Activated T-cell treated with anti-CD3 and anti-CD28 coated beads, Interleukin-2, amount 50 U/mL, for 4 hours (primary cell): ENCODE results near the gene FPR3. TPM values are rescaled to one million over a fixed set of nuclear protein-coding genes. Genes with fewer than 3 reads are reported as not detected.
"Not testable (repeated sequence)": the region's sequence is repeated elsewhere in the genome, so short reads cannot be mapped to it uniquely, and the experiment has no call there.

Source experiments
- ATAC-seq, 2 donors: fragments of 200-7000 bp; cut with Tn5 transposase; one replicate each; pipeline ENCODE4 v1.10.0; 2021
- DNase-seq: peaks from one replicate; pipeline ENCODE4 v3.0.0-alpha.2; 2020
- H3K27me3 Mint-ChIP-seq: one replicate; pipeline ENCODE4 v1.8.0; 2021; ENCODE audit warnings: low read depth, mixed read lengths
- H3K36me3 Mint-ChIP-seq: one replicate; pipeline ENCODE4 v1.8.0; 2022; ENCODE audit warnings: mixed read lengths; ENCODE audit not compliant: insufficient read depth
- H3K4me1 Mint-ChIP-seq: one replicate; pipeline ENCODE4 v1.8.0; 2021; ENCODE audit warnings: low read depth, mixed read lengths
- H3K4me3 Mint-ChIP-seq: one replicate; pipeline ENCODE4 v1.8.0; 2021; ENCODE audit warnings: mild to moderate bottlenecking, moderate library complexity, mixed read lengths
- H3K9me3 Mint-ChIP-seq: one replicate; pipeline ENCODE4 v1.8.0; 2021; ENCODE audit warnings: mixed read lengths
- total RNA-seq, 3 donors: library from RNA; stranded (reverse); gene quantifications; one replicate each; pipeline ENCODE4 v1.2.1, GENCODE V29; 2021

FPR3 gene
- total RNA-seq, 3 donors from 2014 or later: not detected

DNA sequence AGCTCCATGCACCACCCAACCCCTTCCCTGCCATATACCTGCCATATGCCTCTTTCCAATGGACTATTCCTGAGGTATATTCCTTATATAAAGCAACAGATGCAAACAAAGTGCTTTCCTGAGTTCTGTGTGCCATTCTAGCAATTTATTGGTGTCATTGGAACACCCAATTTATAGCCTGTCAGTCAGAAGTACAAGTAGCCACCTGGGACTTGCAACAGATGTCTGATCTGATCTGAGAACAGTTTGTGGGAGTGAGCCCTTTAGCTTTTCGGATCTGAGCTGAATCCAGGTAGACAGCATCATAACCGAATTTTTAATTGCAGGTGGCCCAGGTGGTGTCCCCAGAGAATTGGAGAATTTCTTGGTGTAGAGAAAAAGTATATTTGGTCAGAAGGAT lies 963 bp upstream of the FPR3 start:
- Mint-ChIP-seq H3K9me3 (peaks cover 16% of the 10 kb centered on the region), H3K4me1 (no peaks in the 10 kb centered on the region), H3K4me3 (no peak overlapping the region), H3K27me3 (no peaks in the 10 kb centered on the region), H3K36me3 (no peaks in the 10 kb centered on the region)
- DNase-seq: no peak
- no peak for ATAC-seq

DNA sequence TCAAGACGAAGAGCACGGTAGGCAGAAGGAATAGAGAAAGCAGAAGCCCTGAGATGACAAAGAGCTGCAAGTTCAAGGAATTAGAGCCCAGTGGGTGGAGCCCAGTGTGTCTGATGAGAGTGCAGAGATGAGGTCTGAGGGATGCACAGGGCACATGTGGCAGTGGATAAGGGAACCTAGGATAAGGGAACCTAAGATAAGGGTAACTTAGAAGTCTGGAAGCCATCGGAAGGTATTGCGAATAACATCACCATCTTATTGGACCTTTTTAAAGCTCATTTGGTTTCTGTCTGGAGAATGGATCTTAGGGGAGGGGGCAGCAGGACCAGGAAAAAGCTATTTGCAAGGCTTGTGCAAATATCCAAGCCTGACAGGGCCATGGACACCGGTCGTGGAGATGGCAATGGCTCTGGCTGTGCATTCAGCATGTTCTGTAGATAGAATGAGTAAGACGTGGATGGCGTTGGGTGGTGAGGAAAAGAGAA lies 1.3 kb downstream of the FPR3 start:
- peaks cover 15% of the 10 kb centered on the region for H3K9me3 Mint-ChIP-seq
- no peak for ATAC-seq

DNA sequence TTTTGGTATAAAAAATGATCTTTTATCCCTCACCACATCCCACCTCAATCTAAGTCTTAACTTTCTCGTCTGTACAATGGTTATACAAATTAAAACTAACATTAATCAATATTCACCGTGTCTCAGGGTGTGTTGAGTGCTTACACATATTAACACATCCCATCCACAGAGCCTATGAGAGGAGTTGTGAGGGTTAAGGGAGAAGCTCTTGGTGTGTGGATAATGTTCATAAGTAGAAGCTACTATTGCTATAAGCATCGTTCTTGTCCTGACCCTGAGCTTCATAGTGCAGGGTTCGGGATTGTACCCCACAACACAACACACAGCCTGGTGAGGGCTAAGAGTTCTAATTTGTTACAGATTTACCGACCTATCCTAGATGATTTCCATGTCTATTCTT lies 2.5 kb downstream of the FPR3 start:
- H3K9me3 Mint-ChIP-seq: peaks cover 15% of the 10 kb centered on the region
- no peaks in the 10 kb centered on the region for H3K27me3 Mint-ChIP-seq
- no peak for DNase-seq
- no peak overlapping the region for H3K4me3 Mint-ChIP-seq
- no peaks in the 10 kb centered on the region for H3K4me1 Mint-ChIP-seq
- ATAC-seq: no peak
- no peaks in the 10 kb centered on the region for H3K36me3 Mint-ChIP-seq

More for the DNA sequence above, 1.3 kb downstream of the FPR3 start:
- Mint-ChIP-seq H3K27me3 (no peaks in the 10 kb centered on the region), H3K4me1 (no peaks in the 10 kb centered on the region), H3K4me3 (no peak overlapping the region), H3K36me3 (no peaks in the 10 kb centered on the region)
- no peak for DNase-seq

DNA sequence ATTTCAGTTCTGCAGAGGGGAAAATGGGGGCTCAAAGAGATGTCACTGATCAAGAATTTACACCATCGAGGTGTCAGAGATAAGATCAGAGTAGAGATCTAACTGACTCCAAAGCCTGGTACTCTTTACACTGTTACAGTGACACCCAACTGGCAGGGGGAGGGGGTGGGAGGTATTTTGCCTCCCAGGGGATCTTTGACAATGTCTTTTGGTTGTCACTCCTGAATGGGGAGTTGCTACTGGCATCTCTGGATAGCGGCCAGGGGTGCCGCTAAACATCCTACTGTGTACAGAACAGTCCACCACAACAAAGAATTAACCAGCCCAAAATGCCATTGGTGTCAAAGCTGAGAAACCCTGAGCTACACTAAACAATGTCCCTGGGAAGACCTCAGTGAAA lies 3.1 kb downstream of the FPR3 start:
- Mint-ChIP-seq H3K4me1 (no peaks in the 10 kb centered on the region), H3K36me3 (no peaks in the 10 kb centered on the region), H3K9me3 (peaks cover 13% of the 10 kb centered on the region), H3K4me3 (no peak overlapping the region), H3K27me3 (no peaks in the 10 kb centered on the region)
- ATAC-seq: no peak
- no peak for DNase-seq

DNA sequence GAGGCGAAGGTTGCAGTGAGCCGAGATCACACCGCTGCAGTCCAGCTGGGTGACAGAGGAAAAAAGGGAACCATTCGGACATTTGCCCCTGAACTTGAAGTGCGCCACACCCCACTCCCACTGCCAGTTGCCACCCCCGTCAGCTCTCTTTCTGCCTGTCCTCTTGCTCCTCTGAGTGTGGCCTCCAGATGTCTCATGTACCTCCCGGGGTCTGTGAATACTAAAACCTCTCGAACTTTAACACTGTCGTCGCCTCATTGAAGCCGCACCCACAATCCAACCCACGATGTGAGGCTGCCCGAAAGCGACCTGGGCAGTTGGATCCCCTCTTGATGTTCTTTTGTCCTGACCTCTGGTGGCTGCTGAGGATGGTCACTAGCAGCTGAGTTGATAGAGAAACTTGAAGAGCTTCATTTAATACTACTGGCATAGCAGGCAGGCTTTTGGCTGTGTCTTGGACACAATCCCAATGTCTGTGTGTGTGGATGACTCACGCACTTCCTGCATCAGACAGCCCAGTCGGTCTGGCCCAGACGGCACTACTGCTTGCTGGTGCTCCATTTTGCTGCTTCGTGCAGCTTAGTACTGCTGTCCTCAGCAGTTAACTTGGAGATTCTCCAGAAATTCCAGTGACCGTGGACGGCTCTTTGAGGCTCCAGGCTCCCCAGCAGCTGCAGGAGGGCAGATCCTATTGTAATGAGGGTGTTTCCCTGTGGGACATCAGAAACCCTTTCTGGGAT lies 4.2 kb downstream of the FPR3 start:
- DNase-seq (no peak), ATAC-seq (no peak)
- no peaks in the 10 kb centered on the region for H3K36me3 Mint-ChIP-seq
- no peaks in the 10 kb centered on the region for H3K27me3 Mint-ChIP-seq
- H3K4me1 Mint-ChIP-seq: no peaks in the 10 kb centered on the region
- H3K9me3 Mint-ChIP-seq: peaks cover 12% of the 10 kb centered on the region
- H3K4me3 Mint-ChIP-seq: no peak overlapping the region

DNA sequence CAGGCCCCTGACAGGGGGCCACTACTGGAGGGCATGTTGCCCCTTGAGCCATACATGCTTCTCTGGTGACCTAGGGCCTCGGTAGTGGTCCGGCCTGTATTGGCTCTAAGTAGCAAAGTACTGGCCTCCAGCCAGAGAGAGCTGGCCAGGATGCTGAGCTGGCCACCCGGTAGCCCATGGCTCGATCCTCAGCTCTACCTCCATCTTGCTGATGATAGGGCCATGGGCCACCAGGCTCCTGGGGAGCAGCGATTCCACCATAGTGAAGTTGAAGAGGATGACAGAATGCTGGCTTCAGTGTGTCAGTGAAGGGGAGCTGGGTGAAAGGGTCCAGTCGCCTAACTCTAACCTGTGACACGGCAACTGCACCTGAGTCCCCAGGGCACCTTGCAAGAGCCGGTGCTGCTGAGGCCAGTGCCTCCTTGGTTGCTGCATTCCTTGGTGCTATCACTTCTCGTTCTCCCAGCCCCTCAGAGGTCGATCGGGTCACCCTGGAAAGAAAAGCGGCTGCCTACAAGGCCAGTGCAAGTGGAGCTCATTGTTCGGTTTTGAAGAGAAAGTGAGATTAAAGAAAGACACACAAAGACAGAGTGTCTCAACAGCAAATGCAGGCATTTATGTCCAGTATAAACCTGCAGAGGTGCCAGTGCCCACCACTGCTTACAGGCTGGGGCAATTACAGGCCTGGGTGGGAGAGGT lies 5.0 kb downstream of the FPR3 start:
- H3K36me3 Mint-ChIP-seq: no peaks in the 10 kb centered on the region
- peaks cover 12% of the 10 kb centered on the region for H3K9me3 Mint-ChIP-seq
- H3K4me3 Mint-ChIP-seq: no peak overlapping the region

DNA sequence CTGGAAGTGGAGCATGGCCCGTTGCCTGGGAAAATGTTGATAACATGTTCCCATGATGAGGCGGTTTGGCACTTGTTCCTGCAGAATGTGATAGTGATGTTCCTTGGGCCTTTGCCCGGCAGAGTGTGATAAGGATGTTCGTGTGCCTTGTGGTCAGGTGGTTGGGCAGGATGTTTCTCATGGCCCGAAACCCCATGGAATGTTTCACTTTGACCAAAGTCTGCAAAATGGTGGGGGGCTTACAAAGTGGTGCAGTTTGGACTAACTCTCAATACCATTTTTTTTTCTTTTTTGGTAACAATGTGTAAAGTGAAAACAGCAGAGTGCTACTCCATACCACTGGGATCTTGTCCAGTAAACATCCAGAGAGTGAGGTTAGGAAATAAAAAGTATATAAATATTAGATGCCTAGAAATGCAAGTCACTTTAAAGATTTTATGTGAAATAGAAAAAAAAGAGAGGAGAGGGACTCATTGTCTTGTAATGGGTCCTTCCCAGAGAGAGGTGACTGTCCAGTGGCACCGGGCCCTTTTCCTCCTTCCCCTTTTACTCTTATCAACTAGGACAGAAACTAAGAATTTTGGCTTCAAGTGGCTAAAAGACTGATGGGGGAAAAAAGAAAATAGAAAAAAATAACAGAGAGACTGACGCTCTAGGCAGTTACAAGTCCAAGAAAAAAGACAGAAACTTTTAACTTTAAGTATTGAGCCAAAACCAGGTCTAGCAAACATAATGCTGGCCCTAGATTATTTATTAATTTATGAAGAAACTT lies 5.7 kb downstream of the FPR3 start:
- H3K4me3 Mint-ChIP-seq: no peak overlapping the region
- no peak for ATAC-seq
- H3K9me3 Mint-ChIP-seq: peaks cover 12% of the 10 kb centered on the region
- H3K4me1 Mint-ChIP-seq: no peaks in the 10 kb centered on the region
- no peaks in the 10 kb centered on the region for H3K36me3 Mint-ChIP-seq
- no peaks in the 10 kb centered on the region for H3K27me3 Mint-ChIP-seq
- no peak for DNase-seq

More for the DNA sequence above, 5.0 kb downstream of the FPR3 start:
- Mint-ChIP-seq H3K27me3 (no peaks in the 10 kb centered on the region), H3K4me1 (no peaks in the 10 kb centered on the region)
- ATAC-seq (no peak), DNase-seq (no peak)

DNA sequence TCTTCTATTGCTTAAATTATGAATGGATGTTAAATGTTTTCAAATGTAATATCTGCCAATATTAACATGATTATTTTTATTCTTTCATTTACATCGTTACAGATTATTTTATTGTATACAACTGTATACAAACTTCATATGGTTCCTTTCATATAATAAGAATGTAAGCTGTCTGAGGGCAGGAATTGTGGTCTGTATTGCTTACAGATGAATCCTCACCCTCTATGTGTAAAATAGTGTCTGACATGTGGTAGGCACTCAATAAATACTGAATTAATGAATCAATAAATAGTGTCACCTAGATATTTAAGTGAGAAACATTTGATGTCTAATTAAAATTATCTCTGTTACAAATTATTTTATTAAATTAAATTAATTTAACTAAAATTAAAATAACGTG lies 7.8 kb downstream of the FPR3 start:
- H3K36me3 Mint-ChIP-seq: no peaks in the 10 kb centered on the region
- ATAC-seq (no peak), DNase-seq (no peak)
- H3K4me3 Mint-ChIP-seq: no peak overlapping the region
- peaks cover 9% of the 10 kb centered on the region for H3K9me3 Mint-ChIP-seq
- no peaks in the 10 kb centered on the region for H3K27me3 Mint-ChIP-seq
- H3K4me1 Mint-ChIP-seq: no peaks in the 10 kb centered on the region

DNA sequence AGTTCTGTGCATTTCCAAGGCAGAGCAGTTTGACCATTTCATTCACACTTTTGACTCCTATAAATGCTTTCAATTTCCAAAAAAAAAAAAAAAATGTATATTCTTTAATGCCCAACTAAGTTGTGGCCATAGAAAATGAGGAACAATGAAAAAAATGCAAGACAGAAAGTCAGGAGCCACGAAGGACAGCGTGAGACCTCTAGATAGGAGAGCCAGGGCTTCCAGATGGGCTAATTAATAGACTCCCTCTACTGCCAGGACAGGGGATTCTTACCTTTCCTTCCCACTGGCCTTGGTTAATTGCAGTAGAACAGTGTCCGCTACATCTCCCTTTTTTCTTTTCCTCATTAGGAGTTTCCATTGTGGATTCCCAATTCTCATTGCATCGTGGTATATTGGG lies 8.6 kb downstream of the FPR3 start:
- H3K9me3 Mint-ChIP-seq: peaks cover 4% of the 10 kb centered on the region
- no peak overlapping the region for H3K4me3 Mint-ChIP-seq
- no peaks in the 10 kb centered on the region for H3K4me1 Mint-ChIP-seq
- no peaks in the 10 kb centered on the region for H3K36me3 Mint-ChIP-seq
- DNase-seq (no peak), ATAC-seq (no peak)
- H3K27me3 Mint-ChIP-seq: no peaks in the 10 kb centered on the region

DNA sequence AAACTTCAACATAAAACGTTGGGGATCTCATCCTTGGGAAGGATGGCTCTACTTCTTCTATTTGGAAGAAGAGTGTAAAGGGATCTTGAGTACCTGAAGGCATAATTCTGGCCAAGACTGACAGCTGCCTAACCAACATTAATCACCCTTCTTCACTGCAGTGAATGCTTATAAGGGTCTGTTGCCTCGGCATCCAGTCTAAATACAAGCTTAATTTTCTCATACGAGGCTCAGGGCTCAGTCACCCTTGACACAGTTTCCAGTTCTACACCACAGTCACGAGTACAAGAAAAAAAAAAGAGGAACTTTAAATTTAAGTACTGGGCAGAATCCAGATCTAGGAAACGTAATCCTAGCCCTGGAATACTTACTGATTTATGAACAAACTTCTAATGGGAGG lies 9.0 kb downstream of the FPR3 start:
- H3K9me3 Mint-ChIP-seq: peaks cover 4% of the 10 kb centered on the region
- H3K4me3 Mint-ChIP-seq: no peak overlapping the region
- no peaks in the 10 kb centered on the region for H3K36me3 Mint-ChIP-seq
- no peaks in the 10 kb centered on the region for H3K27me3 Mint-ChIP-seq
- DNase-seq (no peak), ATAC-seq (no peak)
- no peaks in the 10 kb centered on the region for H3K4me1 Mint-ChIP-seq

DNA sequence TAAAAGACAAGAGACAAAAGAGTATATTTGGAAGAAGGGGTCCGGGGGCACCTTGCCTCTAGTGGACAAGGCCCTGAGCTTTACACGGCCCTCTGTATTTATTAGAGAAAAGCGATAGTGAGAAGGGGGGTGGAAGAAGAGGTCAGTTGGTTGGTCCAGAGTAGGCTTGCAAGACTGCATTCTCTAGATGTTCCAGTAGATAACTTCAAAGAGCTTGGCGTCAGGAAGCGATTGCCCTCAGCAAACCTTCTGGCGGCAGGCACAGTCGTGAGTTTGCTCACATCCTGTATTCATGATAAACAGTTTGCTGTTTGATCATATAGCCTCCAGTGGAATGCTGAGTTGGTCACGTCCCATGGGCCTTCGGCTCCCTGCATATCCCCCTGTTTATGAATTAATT lies 9.8 kb downstream of the FPR3 start:
- H3K4me3 Mint-ChIP-seq, ATAC-seq, H3K4me1 Mint-ChIP-seq, H3K9me3 Mint-ChIP-seq, DNase-seq, H3K27me3 Mint-ChIP-seq, H3K36me3 Mint-ChIP-seq: not testable (repeated sequence)

DNA sequence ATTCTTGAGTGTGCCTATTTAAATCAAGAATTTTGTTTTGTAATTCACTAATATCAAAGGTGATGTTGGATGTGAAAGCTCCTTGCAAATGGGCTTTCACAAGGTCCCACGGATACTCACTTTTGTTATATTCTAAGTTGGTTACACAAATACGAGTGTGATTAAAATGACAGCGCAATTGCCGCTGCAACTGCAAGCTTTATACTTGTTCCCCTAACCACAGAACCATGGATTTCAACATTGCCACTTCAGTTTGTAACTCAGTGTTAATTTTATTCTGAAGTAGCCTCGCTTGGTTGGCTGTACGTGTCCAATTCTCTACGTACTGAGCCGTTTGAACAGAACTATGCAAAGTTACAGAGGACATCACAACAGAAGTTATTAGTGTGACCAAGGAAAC lies 10.4 kb downstream of the FPR3 start:
- not testable (repeated sequence) for H3K9me3 Mint-ChIP-seq, ATAC-seq, H3K27me3 Mint-ChIP-seq, H3K4me1 Mint-ChIP-seq, H3K4me3 Mint-ChIP-seq, DNase-seq, H3K36me3 Mint-ChIP-seq

DNA sequence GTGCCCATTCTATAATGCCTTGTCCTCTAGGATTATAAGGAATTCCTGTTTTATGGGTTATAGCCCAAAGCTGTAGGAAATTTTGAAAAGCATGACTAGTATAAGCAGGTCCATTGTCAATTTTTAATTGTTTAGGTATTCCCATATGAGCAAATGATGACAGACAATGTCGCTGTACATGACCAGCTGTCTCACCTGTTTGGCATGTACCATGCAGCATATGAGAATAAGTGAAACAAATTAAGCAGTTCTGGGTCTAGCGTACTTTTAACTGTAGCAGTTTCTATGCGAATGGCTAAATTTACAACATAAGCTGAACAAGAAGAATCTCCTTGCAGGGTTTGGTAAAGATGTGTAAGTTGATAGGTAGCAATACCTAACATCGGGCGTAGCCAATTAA lies 11.6 kb downstream of the FPR3 start:
- DNase-seq, H3K27me3 Mint-ChIP-seq, H3K4me3 Mint-ChIP-seq, H3K9me3 Mint-ChIP-seq, H3K4me1 Mint-ChIP-seq, ATAC-seq, H3K36me3 Mint-ChIP-seq: not testable (repeated sequence)

DNA sequence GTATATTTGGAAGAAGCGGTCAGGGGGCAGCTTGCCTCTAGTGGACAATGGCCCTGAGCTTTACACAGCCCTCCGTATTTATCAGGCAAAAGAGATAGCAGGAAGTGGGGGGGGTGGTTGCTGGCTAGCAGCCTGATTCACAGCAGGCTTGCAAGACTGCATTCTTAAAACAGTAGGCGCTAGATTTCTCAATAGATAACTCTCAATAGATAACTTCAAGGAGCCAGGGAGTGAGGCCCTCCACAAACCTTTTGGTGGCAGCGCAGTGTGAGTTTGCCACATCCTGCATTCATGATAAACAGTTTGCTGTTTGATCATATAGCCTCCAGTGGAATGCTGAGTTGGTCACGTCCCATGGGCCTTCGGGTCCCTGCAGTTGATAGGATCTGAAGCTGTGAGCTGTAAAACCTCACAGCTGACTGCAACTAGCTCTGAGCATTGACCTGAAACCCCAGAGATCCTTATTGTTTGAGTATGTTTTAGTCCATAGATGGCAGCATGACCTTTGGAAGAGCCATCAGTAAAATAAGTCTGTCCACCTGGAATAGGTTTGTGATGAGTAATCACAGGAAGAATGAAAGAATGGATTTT lies 12.2 kb downstream of the FPR3 start:
- DNase-seq: no peak
- no peak for ATAC-seq
- H3K9me3 Mint-ChIP-seq: peaks cover 9% of the 10 kb centered on the region
- H3K27me3 Mint-ChIP-seq: no peaks in the 10 kb centered on the region
- H3K36me3 Mint-ChIP-seq: no peaks in the 10 kb centered on the region
- H3K4me3 Mint-ChIP-seq: no peak overlapping the region
- no peaks in the 10 kb centered on the region for H3K4me1 Mint-ChIP-seq
